Activated CD8-positive, alpha-beta T cell treated with anti-CD3 and anti-CD28 coated beads for 36 hours (primary cell): Measurements from ENCODE around the gene ATXN7L1. TPM values are rescaled to one million over a fixed set of nuclear protein-coding genes. Genes with fewer than 3 reads are reported as not detected.

ENCODE experiments used
- ATAC-seq: fragments of 200-7000 bp; cut with Tn5 transposase; one replicate; pipeline ENCODE4 v1.10.0; 2021; ENCODE audit warnings: mild to moderate bottlenecking, moderate library complexity
- CTCF ChIA-PET: fragments of 350-600 bp; sonication (Branson Sonifier 250); formaldehyde crosslinking; loops from one replicate; lab custom pipeline; 2021; ENCODE audit warnings: antibody characterized with exemption; lab: Charles Lee
- POLR2A ChIA-PET: fragments of 350-600 bp; sonication (Branson Sonifier 250); formaldehyde crosslinking; loops from one replicate; lab custom pipeline; 2021; ENCODE audit warnings: antibody characterized with exemption; lab: Charles Lee
- DNase-seq: peaks from one replicate; pipeline ENCODE4 v3.0.0-alpha.2; 2020
- H3K27ac Mint-ChIP-seq: one replicate; pipeline ENCODE4 v1.8.0; 2021; ENCODE audit warnings: mild to moderate bottlenecking, mixed read lengths
- H3K27me3 Mint-ChIP-seq: one replicate; pipeline ENCODE4 v1.8.0; 2021; ENCODE audit warnings: mixed read lengths
- H3K36me3 Mint-ChIP-seq: one replicate; pipeline ENCODE4 v1.8.0; 2021; ENCODE audit warnings: low read depth, mixed read lengths
- H3K4me1 Mint-ChIP-seq: one replicate; pipeline ENCODE4 v1.8.0; 2021; ENCODE audit warnings: low read depth, mixed read lengths
- H3K4me3 Mint-ChIP-seq: one replicate; pipeline ENCODE4 v1.8.0; 2021; ENCODE audit warnings: mild to moderate bottlenecking, moderate library complexity, mixed read lengths
- H3K9me3 Mint-ChIP-seq: one replicate; pipeline ENCODE4 v1.8.0; 2021; ENCODE audit warnings: mixed read lengths
- CTCF ChIP-seq: fragments of 200-600 bp; IDR thresholded peaks from one replicate; pipeline ENCODE4 v1.8.0; 2022; ENCODE audit warnings: antibody characterized with exemption, mild to moderate bottlenecking
- intact Hi-C: fragments of 100-400 bp; cut with micrococcal nuclease; formaldehyde crosslinking; loops from one replicate; pipeline ENCODE4 v1.10.0; 2022
- total RNA-seq, 2 experiments: library from RNA; stranded (reverse); gene quantifications; one replicate each; pipeline ENCODE4 v1.2.3, GENCODE V29; 2021

ATXN7L1 gene
- total RNA-seq, 2 experiments from 2014 or later: 4.8 to 5.3 TPM

- H3K27ac Mint-ChIP-seq: no peak overlapping the region
- peaks cover 2% of the 10 kb centered on the region for H3K36me3 Mint-ChIP-seq
- no peaks in the 10 kb centered on the region for H3K27me3 Mint-ChIP-seq
- DNase-seq: no peak
- H3K4me3 Mint-ChIP-seq: no peak overlapping the region
- TF ChIP-seq CTCF: no peak
- intact Hi-C loops: no loop called here
- no peak for ATAC-seq
- POLR2A ChIA-PET: no interaction called here
- peaks cover 9% of the 10 kb centered on the region for H3K4me1 Mint-ChIP-seq
- H3K9me3 Mint-ChIP-seq: peaks cover 4% of the 10 kb centered on the region
- CTCF ChIA-PET: no interaction called here
These were observed 46.6 kb downstream of the ATXN7L1 start for GRCh38 chr7:105829681-105830322.

- DNase-seq (no peak), ATAC-seq (no peak)
- intact Hi-C loops: no loop called here
- CTCF ChIA-PET: no interaction called here
- H3K4me3 Mint-ChIP-seq: no peak overlapping the region
- peaks cover 14% of the 10 kb centered on the region for H3K4me1 Mint-ChIP-seq
- TF ChIP-seq CTCF: no peak
- H3K27ac Mint-ChIP-seq: no peak overlapping the region
- peaks cover 13% of the 10 kb centered on the region for H3K9me3 Mint-ChIP-seq
- POLR2A ChIA-PET: no interaction called here
- no peaks in the 10 kb centered on the region for H3K27me3 Mint-ChIP-seq
- H3K36me3 Mint-ChIP-seq: peaks cover 13% of the 10 kb centered on the region
These were observed 48.3 kb downstream of the ATXN7L1 start for GRCh38 chr7:105828141-105828540.

- no peak for TF ChIP-seq CTCF
- DNase-seq (no peak), ATAC-seq (no peak)
- CTCF ChIA-PET: interaction anchor here (0.7 to 1.2 kb wide), 2 partner anchors 9 to 60 kb away, joined by 3 read pairs; no protein-coding TSS in a partner anchor
- H3K9me3 Mint-ChIP-seq: peaks cover 13% of the 10 kb centered on the region
- peaks cover 13% of the 10 kb centered on the region for H3K36me3 Mint-ChIP-seq
- H3K27me3 Mint-ChIP-seq: no peaks in the 10 kb centered on the region
- intact Hi-C loops: no loop called here
- no peak overlapping the region for H3K27ac Mint-ChIP-seq
- POLR2A ChIA-PET: no interaction called here
- H3K4me1 Mint-ChIP-seq: peaks cover 8% of the 10 kb centered on the region
- no peak overlapping the region for H3K4me3 Mint-ChIP-seq
These were observed 49.1 kb downstream of the ATXN7L1 start for GRCh38 chr7:105827151-105827875.

- H3K4me1 Mint-ChIP-seq: peaks cover 16% of the 10 kb centered on the region
- H3K27ac Mint-ChIP-seq: no peak overlapping the region
- H3K36me3 Mint-ChIP-seq: peaks cover 13% of the 10 kb centered on the region
- ATAC-seq: no peak
- H3K9me3 Mint-ChIP-seq: peaks cover 13% of the 10 kb centered on the region
- POLR2A ChIA-PET: no interaction called here
- no peak for TF ChIP-seq CTCF
- CTCF ChIA-PET: interaction anchor here (0.9 to 1.3 kb wide), 2 partner anchors 9 to 39 kb away, joined by 3 to 4 read pairs; no protein-coding TSS in a partner anchor
- intact Hi-C loops: no loop called here
- no peak for DNase-seq
- no peak overlapping the region for H3K4me3 Mint-ChIP-seq
- H3K27me3 Mint-ChIP-seq: no peaks in the 10 kb centered on the region
These were observed 50.3 kb downstream of the ATXN7L1 start for GRCh38 chr7:105826143-105826542.

- Mint-ChIP-seq H3K4me3 (no peak overlapping the region), H3K9me3 (peaks cover 13% of the 10 kb centered on the region), H3K27me3 (no peaks in the 10 kb centered on the region), H3K27ac (no peak overlapping the region), H3K36me3 (peaks cover 13% of the 10 kb centered on the region), H3K4me1 (peaks cover 20% of the 10 kb centered on the region)
- intact Hi-C loops: no loop called here
- CTCF ChIA-PET: interaction anchor here (0.9 to 1.3 kb wide), 2 partner anchors 9 to 38 kb away, joined by 3 to 4 read pairs; no protein-coding TSS in a partner anchor
- TF ChIP-seq CTCF: no peak
- no peak for ATAC-seq
- POLR2A ChIA-PET: no interaction called here
- no peak for DNase-seq
These were observed 51.0 kb downstream of the ATXN7L1 start for GRCh38 chr7:105825371-105825770.
